GM23338 (cell line): ENCODE results near the gene SPA17.

Source experiments
- CTCF ChIP-seq, 2 experiments: fragments of 200-600 bp in 1 of 2; sonication (generic) in 1 of 2; conservative IDR thresholded peaks; 2 replicates each; pipeline versions ENCODE4 v1.5.1 to v1.6.1; 2016 to 2017; ENCODE audit warnings: antibody characterized with exemption in 2 of 2, low read depth in 2 of 2, mild to moderate bottlenecking in 2 of 2, moderate library complexity in 1 of 2
- ETS1 ChIP-seq: IDR thresholded peaks from 2 replicates; pipeline ENCODE4 v1.6.1; 2016; ENCODE audit warnings: antibody characterized with exemption
- EZH2 ChIP-seq: fragments of 200-600 bp; sonication (generic); IDR thresholded peaks from one replicate; pipeline ENCODE4 v1.8.0; 2017; ENCODE audit warnings: antibody characterized with exemption, mild to moderate bottlenecking, low read depth; ENCODE audit not compliant: unreplicated experiment
- EZH2phosphoT487 ChIP-seq: fragments of 200-600 bp; sonication (generic); IDR thresholded peaks from one replicate; pipeline ENCODE4 v1.8.1; 2018; ENCODE audit warnings: antibody characterized with exemption; ENCODE audit not compliant: unreplicated experiment
- JUNB ChIP-seq: IDR thresholded peaks from one replicate; pipeline ENCODE4 v1.6.1; 2016; ENCODE audit warnings: antibody characterized with exemption; ENCODE audit not compliant: unreplicated experiment
- POLR2AphosphoS5 ChIP-seq: IDR thresholded peaks from 2 replicates; pipeline ENCODE4 v1.6.1; 2016; ENCODE audit warnings: antibody characterized with exemption, low read depth
- REST ChIP-seq: IDR thresholded peaks from one replicate; pipeline ENCODE4 v1.6.1; 2018; ENCODE audit warnings: antibody characterized with exemption; ENCODE audit not compliant: unreplicated experiment
- ZNF331 ChIP-seq: fragments of 250-450 bp; sonication (Bioruptor Pico); IDR thresholded peaks from 2 replicates; pipeline ENCODE4 v1.5.0; 2020; ENCODE audit warnings: low read depth, mild to moderate bottlenecking, moderate library complexity
- ZNF462 ChIP-seq: fragments of 250-450 bp; sonication (Bioruptor Pico); IDR thresholded peaks from 2 replicates; pipeline ENCODE4 v1.5.0; 2020; ENCODE audit warnings: mild to moderate bottlenecking, moderate library complexity

- TF ChIP-seq CTCF (conservative IDR thresholded peaks at IDR 0.05; ENCODE audit: low read depth in 2 of 2) (no peak), EZH2phosphoT487 (no peak), EZH2 (no peak), ZNF331 (no peak), REST (no peak), POLR2AphosphoS5 (no peak), JUNB (no peak), ZNF462 (CRISPR knock-in tag) (no peak), ETS1 (no peak)
Observed at GRCh38 chr11:124727474-124727873, 53.8 kb downstream of the SPA17 start.
